ELR (cell line): Measurements from ENCODE around the gene CST1.
"Not testable (repeated sequence)": the region's sequence is repeated elsewhere in the genome, so short reads cannot be mapped to it uniquely, and the experiment has no call there.

Experiments used
- DNase-seq: peaks from one replicate; pipeline ENCODE4 v3.0.0-alpha.2; 2015; ENCODE audit warnings: low read depth

Gene CST1

GRCh38 chr20:23754731-23755130, 4.0 kb upstream of the CST1 start:
- DNase-seq, result no peak

- peak; percentile 62 for DNase-seq
Observed at GRCh38 chr20:23753589-23753988, 2.9 kb upstream of the CST1 start.

- no peak for DNase-seq
Observed at GRCh38 chr20:23753194-23753548, 2.4 kb upstream of the CST1 start.

- DNase-seq, result no peak
Observed at GRCh38 chr20:23752481-23753193, 1.9 kb upstream of the CST1 start.

- DNase-seq, result no peak
Observed at GRCh38 chr20:23752019-23752418, 1.3 kb upstream of the CST1 start.

GRCh38 chr20:23749746-23750145, 989 bp downstream of the CST1 start:
- DNase-seq, result no peak

- not testable (repeated sequence) for DNase-seq
Observed at GRCh38 chr20:23748975-23749374, 1.8 kb downstream of the CST1 start.

GRCh38 chr20:23747551-23747950, 3.2 kb downstream of the CST1 start:
- not testable (repeated sequence) for DNase-seq

GRCh38 chr20:23747092-23747491, 3.6 kb downstream of the CST1 start:
- not testable (repeated sequence) for DNase-seq

GRCh38 chr20:23746321-23746720, 4.4 kb downstream of the CST1 start:
- DNase-seq, result no peak

- DNase-seq, result peak; percentile 68
Observed at GRCh38 chr20:23745247-23745646, 5.5 kb downstream of the CST1 start.

GRCh38 chr20:23744817-23745216, 5.9 kb downstream of the CST1 start:
- DNase-seq, result peak; percentile 37

- not testable (repeated sequence) for DNase-seq
Observed at GRCh38 chr20:23735391-23735790, 15.3 kb downstream of the CST1 start.

- not testable (repeated sequence) for DNase-seq
Observed at GRCh38 chr20:23734949-23735348, 15.8 kb downstream of the CST1 start.

GRCh38 chr20:23734440-23734839, 16.3 kb downstream of the CST1 start:
- not testable (repeated sequence) for DNase-seq

- DNase-seq, result no peak
Observed at GRCh38 chr20:23727016-23727415, 23.7 kb downstream of the CST1 start.

GRCh38 chr20:23725102-23725501, 25.6 kb downstream of the CST1 start:
- no peak for DNase-seq

GRCh38 chr20:23723659-23724307, 27.0 kb downstream of the CST1 start:
- DNase-seq, result peak; percentile 48

- DNase-seq, result not testable (repeated sequence)
Observed at GRCh38 chr20:23722851-23723250, 27.9 kb downstream of the CST1 start.

GRCh38 chr20:23721962-23722361, 28.8 kb downstream of the CST1 start:
- no peak for DNase-seq

- not testable (repeated sequence) for DNase-seq
Observed at GRCh38 chr20:23719351-23719750, 31.4 kb downstream of the CST1 start.

GRCh38 chr20:23711778-23712177, 39.0 kb downstream of the CST1 start:
- not testable (repeated sequence) for DNase-seq

GRCh38 chr20:23710771-23711170, 40.0 kb downstream of the CST1 start:
- no peak for DNase-seq

- DNase-seq, result no peak
Observed at GRCh38 chr20:23705895-23706294, 44.8 kb downstream of the CST1 start.
